HuH-7.5 (cell line): ENCODE results near the gene SLC6A16.
"Not testable (repeated sequence)": the region's sequence is repeated elsewhere in the genome, so short reads cannot be mapped to it uniquely, and the experiment has no call there.

Experiments
- DNase-seq: peaks from one replicate; pipeline ENCODE4 v3.0.0; 2011; ENCODE audit warnings: low spot score

The SLC6A16 gene

GRCh38 chr19:49266409-49266808, 58.6 kb downstream of the SLC6A16 start:
- DNase-seq: not testable (repeated sequence)

DNA sequence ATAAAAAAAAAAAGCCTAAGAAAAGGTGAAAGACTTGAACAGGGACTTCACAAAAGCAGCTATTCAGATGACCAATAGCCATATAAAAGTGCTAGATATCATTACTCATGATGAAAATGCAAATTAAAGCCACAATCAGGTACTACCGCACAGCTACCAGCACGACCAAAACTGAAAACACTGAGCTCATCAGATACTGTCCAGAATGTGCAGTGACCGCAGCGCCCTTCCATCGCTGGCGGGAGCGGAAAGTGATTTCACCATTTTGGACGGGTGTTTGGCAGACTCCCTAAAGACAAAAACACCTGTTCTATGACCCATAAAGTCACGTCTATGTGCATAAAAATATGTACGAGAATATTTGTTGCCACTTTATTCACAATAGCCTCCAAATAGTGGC, 60.7 kb downstream of the SLC6A16 start:
- no peak for DNase-seq

GRCh38 chr19:49261602-49262001, 63.4 kb downstream of the SLC6A16 start:
- DNase-seq: no peak

DNA sequence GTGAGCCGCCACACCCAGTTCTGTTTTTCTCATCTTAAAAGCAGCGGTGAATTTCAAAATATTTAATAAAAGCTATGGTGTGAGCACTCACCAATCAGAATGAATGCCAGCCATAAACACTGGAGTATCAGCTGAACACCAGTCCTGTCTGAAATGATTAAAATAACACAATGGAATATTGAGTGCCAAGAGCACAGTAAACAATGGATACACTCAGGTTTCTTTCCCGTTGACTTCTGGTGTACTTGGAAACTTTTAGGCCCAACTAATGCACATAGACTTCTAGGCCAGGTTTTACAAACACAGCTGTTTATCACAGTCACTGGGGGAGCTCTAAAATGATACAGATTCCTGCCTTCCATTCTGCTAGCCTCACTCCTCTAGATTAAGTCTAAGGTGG, 68.3 kb downstream of the SLC6A16 start:
- DNase-seq: no peak

DNA sequence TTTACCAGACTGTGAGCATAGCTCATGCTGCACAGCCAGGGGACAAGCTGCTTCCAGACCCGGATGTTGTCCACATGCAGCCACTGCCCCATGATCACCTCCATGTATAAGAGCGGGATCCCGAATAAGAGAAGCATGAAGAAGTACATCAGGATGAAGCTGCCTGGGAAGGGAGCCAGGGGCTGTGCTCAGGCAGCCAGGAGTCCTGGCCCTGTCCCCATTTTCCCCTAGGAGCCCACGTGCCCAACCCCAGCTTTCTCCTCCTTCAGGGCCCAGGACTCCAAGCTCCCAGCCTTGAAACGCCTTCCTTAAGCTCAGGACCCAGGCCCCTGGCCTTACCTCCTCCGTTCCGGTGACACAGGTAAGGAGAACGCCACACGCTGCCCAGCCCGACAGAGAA, 69.3 kb downstream of the SLC6A16 start:
- DNase-seq: no peak

GRCh38 chr19:49249933-49250332, 75.1 kb downstream of the SLC6A16 start:
- no peak for DNase-seq

DNA sequence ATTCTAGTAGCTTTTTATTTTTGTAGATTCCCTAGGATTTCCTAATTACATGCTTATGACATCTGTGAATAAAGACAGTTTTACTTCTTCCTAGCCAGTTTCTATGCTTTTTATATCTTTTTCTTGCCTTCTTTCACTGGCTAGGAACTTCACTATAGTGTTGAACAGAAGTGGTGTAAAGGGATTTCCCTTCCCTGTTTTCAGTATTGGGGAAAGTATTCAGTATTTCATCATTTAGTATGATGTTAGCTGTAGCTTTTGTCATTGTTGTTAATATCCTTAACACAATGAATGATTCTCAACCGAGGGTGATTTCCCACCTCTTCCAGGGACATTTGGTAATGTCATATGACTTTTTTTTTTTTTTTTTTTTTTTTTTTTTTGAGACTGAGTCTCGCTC, 77.3 kb downstream of the SLC6A16 start:
- DNase-seq: no peak

GRCh38 chr19:49244256-49244655, 80.7 kb downstream of the SLC6A16 start:
- DNase-seq: no peak

DNA sequence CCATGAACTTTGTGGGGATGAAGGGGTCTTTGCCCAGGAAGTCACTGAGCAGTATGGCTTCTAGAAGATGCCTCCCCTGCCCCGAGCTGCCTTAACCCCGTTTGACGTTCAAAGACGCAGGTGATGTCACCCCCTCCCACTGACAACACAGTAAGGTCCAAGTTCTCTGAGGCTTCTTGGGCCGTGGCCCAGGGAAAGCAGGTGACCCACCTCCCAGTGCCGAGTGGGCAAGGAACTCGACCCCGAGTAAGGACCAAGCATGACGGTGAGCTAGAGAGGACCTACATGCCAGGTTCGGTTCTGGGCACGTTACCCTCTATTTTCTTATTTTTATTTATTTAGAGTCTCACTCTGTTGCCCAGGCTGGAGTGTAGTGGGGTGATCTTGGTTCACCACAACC, 81.3 kb downstream of the SLC6A16 start:
- DNase-seq: no peak

DNA sequence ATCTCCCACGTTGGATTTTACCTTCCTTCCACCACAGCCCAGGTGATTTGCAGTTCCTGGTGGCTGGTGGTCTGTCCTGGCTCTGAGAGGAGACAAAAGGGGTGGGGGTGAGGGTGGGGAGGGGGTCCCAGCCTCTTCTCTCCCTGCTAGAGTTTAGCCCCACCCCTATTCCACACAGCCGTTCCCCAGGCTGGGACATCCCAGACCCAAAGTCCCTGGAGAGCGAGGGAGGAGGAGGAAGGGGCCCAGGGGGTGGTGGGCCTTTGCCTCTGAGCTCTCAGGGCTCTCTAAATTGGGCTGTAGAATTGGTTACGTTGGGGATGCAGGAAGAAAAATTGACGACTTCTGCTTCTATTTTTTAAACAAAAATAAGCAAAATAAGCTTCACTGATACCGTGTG, 81.9 kb downstream of the SLC6A16 start:
- no peak for DNase-seq

- DNase-seq: no peak
Observed at GRCh38 chr19:49241769-49242168, 83.2 kb downstream of the SLC6A16 start.
